ENCODE measurements around the gene JAKMIP1. TPM values are rescaled to one million over a fixed set of nuclear protein-coding genes. Genes with fewer than 3 reads are reported as not detected.

The JAKMIP1 gene
- total RNA-seq, 1 experiment from 2014 or later: not detected

GRCh38 chr4:6088950-6089349 lies 111.4 kb downstream of the JAKMIP1 start:
- intact Hi-C loops (cut with micrococcal nuclease): loop anchor here (1.0 to 5.0 kb wide), 2 partner anchors 27 to 267 kb away; no protein-coding TSS in a partner anchor
- no peaks in the 10 kb centered on the region for H3K9me2 ChIP-seq (ENCODE audit: insufficient read depth)
- H3K4me3 ChIP-seq (replicated peaks in 1 of 2; ENCODE audit: low read depth in 1 of 2, low read length in 2 of 2): no peak overlapping the region
- no peaks in the 10 kb centered on the region for H4K20me1 ChIP-seq (ENCODE audit: insufficient read depth)
- DNase-seq (ENCODE audit: low read depth, low spot score): no peak
- H3K79me2 ChIP-seq (ENCODE audit: insufficient read depth, low read length): no peaks in the 10 kb centered on the region
- no peak overlapping the region for H3K27ac ChIP-seq (ENCODE audit: low read depth, low read length)
- no TSS peak for BruUV-seq (replicated peaks)
- H3K36me3 ChIP-seq (ENCODE audit: control insufficient read depth in 1 of 2, insufficient read depth in 2 of 2, low read length in 2 of 2): no peaks in the 10 kb centered on the region
- H3K9ac ChIP-seq (ENCODE audit: low read length): no peak overlapping the region
- TF ChIP-seq ZNF274 (IDR thresholded peaks at IDR 0.05; ENCODE audit: low read depth, low read length) (no peak), MAX (IDR thresholded peaks at IDR 0.05) (no peak), ZBTB33 (IDR thresholded peaks at IDR 0.05; ENCODE audit: extremely low read depth, insufficient replicate concordance, low read length) (no peak)
- no peak overlapping the region for H3K4me2 ChIP-seq (ENCODE audit: low read length)
- ChIA-PET POLR2A (no interaction called here), CTCF (interaction anchor here (1.4 to 5.3 kb wide), 2 partner anchors 69 to 90 kb away, joined by 3 to 45 read pairs; no protein-coding TSS in a partner anchor), RAD21 (ENCODE audit: low non-redundant PET in 1 of 2, low total read pairs in 2 of 2, uncharacterized antibody in 2 of 2, unreplicated experiment in 2 of 2) (interaction anchor here in 1 of 2 experiments (0.8 kb wide), 1 partner anchor 90 kb away, joined by 4 read pairs; no protein-coding TSS in a partner anchor)
- no peaks in the 10 kb centered on the region for H3K9me3 ChIP-seq (ENCODE audit: control insufficient read depth in 1 of 2, insufficient read depth in 1 of 2, low read depth in 1 of 2, low read length in 2 of 2)
- no peak for ATAC-seq
- H3K4me1 ChIP-seq (ENCODE audit: control insufficient read depth in 1 of 2, insufficient read depth in 2 of 2, low read length in 2 of 2): no peaks in the 10 kb centered on the region
- H2AFZ ChIP-seq (ENCODE audit: low read depth, low read length, poor library complexity, severe bottlenecking): no peak overlapping the region
- H3K27me3 ChIP-seq (ENCODE audit: insufficient read depth, low read length): peaks cover 21% of the 10 kb centered on the region

GRCh38 chr4:6087669-6088341 lies 112.5 kb downstream of the JAKMIP1 start:
- Histone ChIP-seq H3K4me2 (ENCODE audit: low read length) (no peak overlapping the region), H3K79me2 (ENCODE audit: insufficient read depth, low read length) (no peaks in the 10 kb centered on the region), H3K9me3 (ENCODE audit: control insufficient read depth in 1 of 2, insufficient read depth in 1 of 2, low read depth in 1 of 2, low read length in 2 of 2) (no peaks in the 10 kb centered on the region), H3K9me2 (ENCODE audit: insufficient read depth) (no peaks in the 10 kb centered on the region), H3K9ac (ENCODE audit: low read length) (no peak overlapping the region), H4K20me1 (ENCODE audit: insufficient read depth) (no peaks in the 10 kb centered on the region), H3K4me3 (replicated peaks in 1 of 2; ENCODE audit: low read depth in 1 of 2, low read length in 2 of 2) (no peak overlapping the region), H3K27me3 (ENCODE audit: insufficient read depth, low read length) (peaks cover 22% of the 10 kb centered on the region), H2AFZ (ENCODE audit: low read depth, low read length, poor library complexity, severe bottlenecking) (no peak overlapping the region), H3K27ac (ENCODE audit: low read depth, low read length) (no peak overlapping the region), H3K36me3 (ENCODE audit: control insufficient read depth in 1 of 2, insufficient read depth in 2 of 2, low read length in 2 of 2) (no peaks in the 10 kb centered on the region), H3K4me1 (ENCODE audit: control insufficient read depth in 1 of 2, insufficient read depth in 2 of 2, low read length in 2 of 2) (no peaks in the 10 kb centered on the region)
- BruUV-seq (replicated peaks): no TSS peak
- peak; percentile 93 for ATAC-seq
- ChIA-PET RAD21 (ENCODE audit: low non-redundant PET in 1 of 2, low total read pairs in 2 of 2, uncharacterized antibody in 2 of 2, unreplicated experiment in 2 of 2) (interaction anchor here in 1 of 2 experiments (0.6 kb wide), 1 partner anchor 42 kb away, joined by 3 read pairs; no protein-coding TSS in a partner anchor), CTCF (interaction anchor here (0.6 to 5.3 kb wide), 6 partner anchors 10 to 267 kb away, joined by 3 to 45 read pairs (median 4); no protein-coding TSS in a partner anchor), POLR2A (no interaction called here)
- intact Hi-C loops (cut with micrococcal nuclease): loop anchor here (1.0 to 5.0 kb wide), 3 partner anchors 26 to 266 kb away; no protein-coding TSS in a partner anchor
- no peak for TF ChIP-seq TCF7L2 (IDR thresholded peaks at IDR 0.05; ENCODE audit: borderline replicate concordance, extremely low read depth, insufficient read depth, insufficient read length)
- TF ChIP-seq RAD21 (IDR thresholded peaks at IDR 0.05; ENCODE audit: low read depth): peak; percentile 73
- TF ChIP-seq CTCF (IDR thresholded peaks at IDR 0.05 in 2 of 3, conservative IDR thresholded peaks at IDR 0.05 in 1 of 3; ENCODE audit: borderline replicate concordance in 1 of 3, insufficient read depth in 1 of 3, low read depth in 2 of 3, low read length in 2 of 3): peak; percentile 70 to 80 (median 74)
- peak; percentile 51 for DNase-seq (ENCODE audit: low read depth, low spot score)
